ENCODE results near the gene RGS2. TPM values are rescaled to one million over a fixed set of nuclear protein-coding genes. Genes with fewer than 3 reads are reported as not detected.

Gene RGS2
- total RNA-seq, 2 donors from 2014 or later: 16.5 to 28.6 TPM

DNA sequence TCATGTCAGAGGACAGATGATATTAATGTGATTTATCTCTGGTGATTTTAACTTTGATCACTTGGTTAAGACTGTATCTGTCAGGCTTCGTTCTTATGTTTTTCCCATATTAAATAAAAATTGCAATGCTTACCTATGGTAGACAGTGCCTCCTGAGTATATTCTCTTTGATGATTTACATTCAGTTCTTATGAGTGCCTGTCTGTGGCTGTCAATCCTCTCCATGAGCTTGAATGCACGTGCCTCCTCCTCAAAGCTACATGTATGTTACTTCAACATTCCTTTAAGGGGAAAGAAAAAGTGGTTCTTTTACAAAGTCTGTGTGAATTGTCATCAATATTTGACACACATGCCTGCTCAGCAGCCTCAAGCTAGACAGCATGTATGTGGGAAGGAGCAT lies 44.2 kb upstream of the RGS2 start:
- no peak for DNase-seq
- no peak for TF ChIP-seq CTCF (IDR thresholded peaks at IDR 0.05)
- intact Hi-C loops (cut with DNase I): no loop called here
- Histone ChIP-seq H3K9me3 (no peaks in the 10 kb centered on the region), H3K9ac (ENCODE audit: low read depth in 2 of 2, low read length in 2 of 2) (no peak overlapping the region), H3K4me1 (no peaks in the 10 kb centered on the region), H3K4me3 (no peak overlapping the region), H3K36me3 (no peaks in the 10 kb centered on the region), H3K27me3 (no peaks in the 10 kb centered on the region), H3K27ac (no peak overlapping the region)

GRCh38 chr1:192766009-192766625 lies 42.7 kb upstream of the RGS2 start:
- Histone ChIP-seq H3K9me3 (no peaks in the 10 kb centered on the region), H3K4me3 (no peak overlapping the region), H3K27me3 (no peaks in the 10 kb centered on the region), H3K27ac (no peak overlapping the region), H3K36me3 (no peaks in the 10 kb centered on the region), H3K9ac (ENCODE audit: low read depth in 2 of 2, low read length in 2 of 2) (no peak overlapping the region), H3K4me1 (no peaks in the 10 kb centered on the region)
- no peak for TF ChIP-seq CTCF (IDR thresholded peaks at IDR 0.05)
- DNase-seq: no peak
- intact Hi-C loops (cut with DNase I): no loop called here

DNA sequence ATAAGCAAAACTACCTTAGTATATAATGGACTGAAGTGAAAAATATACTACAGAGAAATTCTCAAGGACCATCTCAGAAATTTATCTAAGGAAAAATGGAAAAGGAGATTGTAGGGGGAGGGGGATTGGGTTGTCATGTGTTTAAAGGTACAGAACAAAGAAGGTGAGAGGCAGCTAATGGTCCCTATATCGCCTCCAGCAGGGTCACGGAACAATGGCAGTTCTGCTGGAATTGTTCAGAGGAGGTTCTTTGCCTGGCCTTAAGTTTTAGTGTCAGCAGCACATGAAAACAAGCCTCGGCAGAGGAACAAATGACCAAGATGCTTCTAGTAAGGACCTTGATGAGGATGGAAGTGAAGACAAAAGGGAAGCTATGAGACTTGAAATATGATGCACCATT lies 42.0 kb upstream of the RGS2 start:
- H3K27me3 ChIP-seq: no peaks in the 10 kb centered on the region
- H3K9me3 ChIP-seq: no peaks in the 10 kb centered on the region

GRCh38 chr1:192767798-192768197 lies 41.0 kb upstream of the RGS2 start:
- no peak overlapping the region for H3K4me3 ChIP-seq
- no peak overlapping the region for H3K27ac ChIP-seq
- no peak for DNase-seq
- no peak overlapping the region for H3K9ac ChIP-seq (ENCODE audit: low read depth in 2 of 2, low read length in 2 of 2)
- H3K36me3 ChIP-seq: no peaks in the 10 kb centered on the region
- no peaks in the 10 kb centered on the region for H3K4me1 ChIP-seq
- intact Hi-C loops (cut with DNase I): no loop called here
- no peak for TF ChIP-seq CTCF (IDR thresholded peaks at IDR 0.05)
- H3K27me3 ChIP-seq: no peaks in the 10 kb centered on the region
- H3K9me3 ChIP-seq: no peaks in the 10 kb centered on the region

More for the DNA sequence above, 42.0 kb upstream of the RGS2 start:
- Histone ChIP-seq H3K4me3 (no peak overlapping the region), H3K9ac (ENCODE audit: low read depth in 2 of 2, low read length in 2 of 2) (no peak overlapping the region), H3K27ac (no peak overlapping the region), H3K4me1 (no peaks in the 10 kb centered on the region), H3K36me3 (no peaks in the 10 kb centered on the region)
- no peak for DNase-seq
- TF ChIP-seq CTCF (IDR thresholded peaks at IDR 0.05): no peak
- intact Hi-C loops (cut with DNase I): no loop called here

DNA sequence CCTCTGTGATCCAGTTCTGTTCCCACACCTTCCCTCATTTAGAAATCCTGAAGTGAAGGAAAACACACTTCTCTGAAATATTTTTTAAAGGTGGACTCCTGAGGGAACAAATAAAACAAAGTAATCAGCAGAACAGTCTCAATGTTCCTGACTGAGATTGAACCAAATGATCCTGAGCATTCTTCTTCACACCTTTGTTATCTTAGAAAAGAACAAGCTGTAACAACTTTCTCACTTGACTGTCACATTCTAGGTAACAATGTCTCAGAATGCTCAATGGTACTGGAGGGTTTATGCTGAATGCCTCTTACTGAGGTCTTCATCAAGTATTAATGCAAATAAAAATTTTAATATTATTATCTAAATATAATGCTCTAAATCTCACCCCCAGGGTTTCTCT lies 40.4 kb upstream of the RGS2 start:
- intact Hi-C loops (cut with DNase I): no loop called here
- TF ChIP-seq CTCF (IDR thresholded peaks at IDR 0.05): no peak
- H3K27ac ChIP-seq: no peak overlapping the region

More for the DNA sequence above, 40.4 kb upstream of the RGS2 start:
- H3K27me3 ChIP-seq: no peaks in the 10 kb centered on the region
- H3K9ac ChIP-seq (ENCODE audit: low read depth in 2 of 2, low read length in 2 of 2): no peak overlapping the region
- H3K4me1 ChIP-seq: no peaks in the 10 kb centered on the region
- H3K4me3 ChIP-seq: no peak overlapping the region
- no peak for DNase-seq
- no peaks in the 10 kb centered on the region for H3K36me3 ChIP-seq
- no peaks in the 10 kb centered on the region for H3K9me3 ChIP-seq

All from colonic mucosa (tissue), 4 donors.